PC-3 (cell line): ENCODE results near the gene PFKM.

Experiments used
- CTCF ChIP-seq: fragments of 300-600 bp; sonication (generic); conservative IDR thresholded peaks from 2 replicates; pipeline ENCODE4 v1.5.1; 2017; ENCODE audit warnings: antibody characterized with exemption, low read depth, mild to moderate bottlenecking, low read length
- EZH2 ChIP-seq: fragments of 300-600 bp; sonication (generic); IDR thresholded peaks from one replicate; pipeline ENCODE4 v1.6.1; 2017; ENCODE audit warnings: antibody characterized with exemption, mild to moderate bottlenecking, low read length; ENCODE audit not compliant: unreplicated experiment

- TF ChIP-seq CTCF = no peak
- TF ChIP-seq EZH2 = no peak
These were observed 47.4 kb upstream of the PFKM start for GRCh38 chr12:48071808-48072207.
